H1 (cell line): ENCODE data around the gene DPYD. TPM values are rescaled to one million over a fixed set of nuclear protein-coding genes. Genes with fewer than 3 reads are reported as not detected.

Experiments used
- BRCA1 ChIP-seq: IDR thresholded peaks from 2 replicates; pipeline ENCODE4 v1.6.1; 2012; ENCODE audit warnings: low read depth, low read length, improper control_type of control experiment
- POU5F1 ChIP-seq: IDR thresholded peaks from 2 replicates; pipeline ENCODE4 v1.6.1; 2011; ENCODE audit warnings: low read depth, mild to moderate bottlenecking, low read length, moderate library complexity
- SRF ChIP-seq: IDR thresholded peaks from 2 replicates; pipeline ENCODE4 v1.6.1; 2011; ENCODE audit warnings: mild to moderate bottlenecking, low read depth, low read length, moderate library complexity
- polyA plus RNA-seq, 7 experiments: library from polyadenylated mRNA; depleted of rRNA in 3 of 7; stranded (reverse) in 5 of 7; unstranded in 2 of 7; fragments of >200 nt in 5 of 7; fragments of 200-250 nt in 2 of 7; gene quantifications; 1 replicate in 5 of 7; 2 replicates in 1 of 7; 4 replicates in 1 of 7; pipeline versions ENCODE4 v1.2.1 to v1.2.3, GENCODE V29; 2011 to 2013; ENCODE audit warnings: missing spikeins in 2 of 7, mixed read lengths in 2 of 7
- total RNA-seq: library from RNA; stranded (reverse); fragmentation: NEBNext Ultra II Directional; extraction: Animal tissue kit (Norgen Biotek cat#: 25700); gene quantifications from 2 replicates; pipeline ENCODE4 v1.2.1, GENCODE V29; 2021
- TF ChIP-seq, protein P1 (sequence below), 3 experiments: IDR thresholded peaks; 1 replicate in 2 of 3; 2 replicates in 1 of 3; pipeline versions ENCODE4 v1.5.1 to v1.6.1; 2011; ENCODE audit warnings: low read length in 3 of 3, mild to moderate bottlenecking in 3 of 3, inconsistent platforms in 2 of 3, low read depth in 1 of 3, moderate library complexity in 1 of 3; ENCODE audit not compliant: insufficient read depth in 1 of 3; ENCODE audit errors: control extremely low read depth in 1 of 3

Gene DPYD
- total and polyA plus RNA-seq, 2 of the 8 experiments (the other 6 are each of a cell fraction or from before 2014, with no cell fraction given) = 0.29 to 0.73 TPM

DNA sequence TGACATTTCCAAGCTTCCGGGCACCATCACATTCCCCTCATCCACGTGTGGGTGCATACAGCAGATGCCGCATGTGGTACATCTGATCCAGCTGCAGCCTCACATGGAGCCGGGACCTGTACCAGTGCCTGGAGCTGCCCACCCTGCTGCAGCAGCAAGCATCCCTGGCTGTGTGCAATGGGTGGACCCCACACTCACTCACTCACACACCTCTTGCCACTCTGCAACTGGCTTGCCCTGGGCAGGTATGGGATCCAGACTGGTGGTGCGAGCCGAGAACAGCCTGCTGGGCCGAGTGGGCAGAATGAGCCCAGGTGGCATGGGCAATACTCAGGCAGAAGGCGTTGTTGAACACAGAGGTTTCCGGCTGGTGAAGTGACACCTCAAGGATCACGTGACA is 75.0 kb downstream of the DPYD start (continued):
- TF ChIP-seq SRF (no peak), BRCA1 (no peak), POU5F1 (no peak)
- TF ChIP-seq, protein P1, sequence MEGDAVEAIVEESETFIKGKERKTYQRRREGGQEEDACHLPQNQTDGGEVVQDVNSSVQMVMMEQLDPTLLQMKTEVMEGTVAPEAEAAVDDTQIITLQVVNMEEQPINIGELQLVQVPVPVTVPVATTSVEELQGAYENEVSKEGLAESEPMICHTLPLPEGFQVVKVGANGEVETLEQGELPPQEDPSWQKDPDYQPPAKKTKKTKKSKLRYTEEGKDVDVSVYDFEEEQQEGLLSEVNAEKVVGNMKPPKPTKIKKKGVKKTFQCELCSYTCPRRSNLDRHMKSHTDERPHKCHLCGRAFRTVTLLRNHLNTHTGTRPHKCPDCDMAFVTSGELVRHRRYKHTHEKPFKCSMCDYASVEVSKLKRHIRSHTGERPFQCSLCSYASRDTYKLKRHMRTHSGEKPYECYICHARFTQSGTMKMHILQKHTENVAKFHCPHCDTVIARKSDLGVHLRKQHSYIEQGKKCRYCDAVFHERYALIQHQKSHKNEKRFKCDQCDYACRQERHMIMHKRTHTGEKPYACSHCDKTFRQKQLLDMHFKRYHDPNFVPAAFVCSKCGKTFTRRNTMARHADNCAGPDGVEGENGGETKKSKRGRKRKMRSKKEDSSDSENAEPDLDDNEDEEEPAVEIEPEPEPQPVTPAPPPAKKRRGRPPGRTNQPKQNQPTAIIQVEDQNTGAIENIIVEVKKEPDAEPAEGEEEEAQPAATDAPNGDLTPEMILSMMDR (IDR thresholded peaks at IDR 0.05; ENCODE audit: control extremely low read depth in 1 of 3, insufficient read depth in 1 of 3, low read depth in 1 of 3, low read length in 3 of 3) = no peak
